OCI-M2 (cell line): ENCODE data around the gene CLEC20A.

Experiments
- DNase-seq: peaks from one replicate; lab custom pipeline; 2025; ENCODE audit not compliant: unreplicated experiment; lab: John Stamatoyannopoulos, UW

Gene CLEC20A

DNA sequence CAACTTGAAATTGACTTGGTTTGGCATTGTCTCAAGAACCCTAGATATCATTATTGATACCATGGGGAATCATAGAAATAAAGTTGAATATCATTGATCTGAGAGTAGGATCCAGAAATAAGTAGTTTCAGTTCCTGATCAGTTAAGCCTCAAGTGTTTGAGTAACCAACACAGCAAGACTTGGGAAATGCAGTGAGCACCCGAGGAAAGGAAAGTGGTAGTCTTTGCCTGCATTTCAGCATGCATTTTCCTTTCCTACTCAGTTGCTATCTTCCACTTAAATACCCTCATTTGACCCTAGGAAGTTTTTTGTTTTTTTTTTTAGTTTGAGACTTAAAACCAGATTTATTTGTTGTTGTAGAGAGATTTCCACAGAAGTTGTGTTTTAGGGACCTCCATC, 18.9 kb downstream of the CLEC20A start:
- no peak for DNase-seq

DNA sequence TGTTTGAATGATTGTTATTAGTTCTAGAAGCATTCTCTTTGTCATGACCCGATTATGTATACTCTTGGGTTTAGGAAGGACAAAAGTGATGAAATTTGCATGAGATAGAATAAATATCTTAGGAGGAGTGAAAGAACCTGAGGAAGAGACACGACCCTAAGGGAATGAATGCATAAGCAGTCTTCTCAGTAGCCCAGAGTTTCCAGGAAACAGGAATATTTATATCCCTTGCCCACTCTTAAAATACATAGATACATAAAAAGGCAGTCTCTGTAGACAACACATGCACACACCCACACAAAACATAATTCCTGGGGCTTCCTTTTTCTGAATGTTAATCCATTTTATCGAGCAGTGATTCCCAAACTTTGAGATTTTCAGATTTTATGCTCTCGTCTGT, 19.4 kb downstream of the CLEC20A start:
- DNase-seq: no peak

DNA sequence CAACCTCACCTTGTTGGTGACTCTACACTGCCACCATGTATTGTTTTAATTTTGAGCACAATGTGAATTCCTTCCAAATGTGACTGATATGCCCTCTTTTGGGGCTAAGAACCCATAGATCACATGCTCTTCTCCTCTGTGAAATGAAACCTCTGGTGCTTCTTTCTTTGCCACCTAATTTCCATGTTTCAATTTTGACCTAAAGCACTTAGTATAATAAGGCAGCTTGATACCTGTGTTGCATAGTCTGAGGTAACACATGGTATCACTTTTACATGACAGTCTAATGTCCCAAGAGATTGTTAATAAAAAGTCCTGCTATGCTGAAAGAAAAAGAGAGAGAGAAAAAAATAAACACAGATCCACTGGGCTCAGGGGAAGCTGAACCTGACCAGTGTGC, 24.2 kb downstream of the CLEC20A start:
- DNase-seq: no peak

DNA sequence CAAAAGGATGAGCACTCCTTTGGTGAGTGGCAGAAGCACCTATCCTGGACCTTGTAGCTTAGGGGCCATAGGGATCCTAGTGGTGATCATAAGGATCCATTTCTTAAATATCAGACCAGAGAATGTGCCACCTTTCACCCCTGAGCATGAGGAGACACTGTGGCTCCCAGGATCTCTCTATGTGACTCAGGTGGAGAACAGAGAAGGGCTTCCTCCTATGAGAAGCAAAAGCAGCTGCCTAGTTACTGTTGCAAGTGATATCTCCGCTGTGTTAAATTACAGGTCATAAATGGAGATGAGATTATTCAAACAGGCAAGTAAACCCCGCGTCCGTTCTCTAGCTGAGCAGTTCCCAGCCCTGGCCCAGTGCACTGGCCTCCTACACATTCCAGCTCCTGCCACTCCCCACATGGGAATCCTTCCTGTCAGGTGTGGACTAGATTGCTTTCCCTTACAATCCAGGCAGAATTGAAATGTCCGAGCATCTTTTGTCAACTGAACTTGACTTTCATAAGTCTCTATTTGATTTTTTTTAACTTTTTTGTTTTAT, 26.3 kb downstream of the CLEC20A start:
- DNase-seq: no peak

DNA sequence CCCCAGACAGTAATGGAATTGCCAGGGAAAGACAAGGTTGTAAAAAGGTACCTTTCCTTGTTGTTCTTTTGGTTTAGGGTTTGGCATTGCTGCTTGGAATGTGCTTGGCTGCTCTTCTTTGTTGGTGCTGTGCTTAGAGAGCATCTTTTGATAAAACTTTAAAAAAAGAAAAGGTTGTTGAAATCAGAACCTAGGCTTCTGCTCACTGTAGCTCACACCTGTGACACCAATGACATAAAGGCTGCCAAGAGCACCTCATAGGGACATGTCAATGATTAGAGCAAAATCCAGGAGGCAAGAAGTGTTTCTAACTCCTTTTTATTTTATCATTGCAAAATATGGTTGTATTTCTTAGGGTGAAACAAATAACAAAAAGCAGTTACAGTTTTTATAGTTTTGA, 28.9 kb downstream of the CLEC20A start:
- DNase-seq: no peak

DNA sequence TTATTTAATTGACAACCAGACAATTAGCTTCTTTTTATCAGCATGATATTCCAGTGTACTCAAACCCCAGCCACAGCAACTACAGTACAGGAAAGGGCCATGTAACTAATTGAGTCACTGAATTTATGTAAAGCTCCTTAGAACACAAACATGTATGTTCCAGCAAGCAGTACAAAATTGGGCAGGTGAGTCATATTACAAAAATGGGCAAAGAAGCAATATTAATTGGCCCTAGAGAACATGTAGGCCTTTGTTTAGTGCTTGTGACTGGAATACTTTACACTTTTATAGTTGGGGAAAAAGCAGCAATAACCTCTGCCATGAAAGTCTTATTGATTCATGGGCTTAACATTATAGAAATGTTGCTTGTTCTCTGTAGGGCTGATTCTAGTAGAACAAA, 31.8 kb downstream of the CLEC20A start:
- no peak for DNase-seq

DNA sequence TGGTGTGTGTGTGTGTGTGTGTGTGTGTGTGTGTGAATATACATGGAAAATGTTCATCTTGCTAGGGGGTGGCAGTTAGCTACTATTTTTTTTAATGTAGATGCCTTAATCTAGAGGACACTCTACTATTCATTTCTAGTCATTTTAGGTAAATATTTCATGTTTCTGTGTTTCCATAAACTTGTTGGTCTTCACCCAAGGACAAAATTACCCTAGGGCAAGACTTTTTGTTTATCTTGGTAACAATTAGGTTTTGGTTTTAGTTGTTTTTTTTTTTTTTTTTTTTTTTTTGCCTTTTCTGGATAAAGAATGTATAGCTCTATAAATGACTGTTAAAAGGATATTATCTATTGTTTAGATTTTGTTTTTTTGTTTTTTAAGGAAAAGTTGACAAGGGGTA, 32.2 kb downstream of the CLEC20A start:
- no peak for DNase-seq

DNA sequence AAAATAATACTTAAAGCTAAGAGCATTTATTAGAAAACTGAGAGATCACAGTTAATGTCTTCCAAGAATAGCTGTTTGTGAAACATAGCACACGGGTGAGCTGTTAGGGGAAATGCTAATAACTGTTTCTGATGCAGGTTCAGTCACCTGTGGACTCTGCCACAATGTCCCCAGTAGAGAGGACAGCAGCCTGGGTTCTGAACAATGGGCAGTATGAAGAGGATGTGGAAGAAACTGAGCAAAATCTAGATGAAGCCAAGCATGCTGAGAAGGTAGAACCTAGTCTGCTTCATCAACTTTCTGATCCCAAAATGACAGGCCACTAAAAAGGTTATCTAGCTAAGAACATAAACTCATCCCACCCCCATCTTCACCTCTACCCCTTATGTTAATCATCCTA, 32.6 kb downstream of the CLEC20A start:
- no peak for DNase-seq

DNA sequence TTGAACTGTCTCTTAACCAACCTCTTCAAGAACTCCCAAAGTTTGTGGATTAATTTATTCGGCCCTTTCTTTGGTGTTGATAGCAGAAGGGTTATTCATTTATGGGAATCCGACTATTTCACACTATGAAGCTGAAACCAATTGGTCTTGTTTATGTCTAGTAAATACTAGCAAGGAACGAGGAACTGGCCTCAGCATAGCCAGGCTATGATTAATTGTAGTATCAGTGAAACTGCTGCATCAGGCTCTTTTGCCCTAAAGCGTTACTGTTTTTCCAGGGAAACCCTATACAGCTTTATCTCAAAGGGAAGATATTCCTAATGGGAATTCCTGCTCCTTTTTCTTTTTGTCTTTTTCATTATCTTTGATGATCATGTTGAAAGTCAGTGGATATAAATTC, 35.1 kb downstream of the CLEC20A start:
- no peak for DNase-seq

DNA sequence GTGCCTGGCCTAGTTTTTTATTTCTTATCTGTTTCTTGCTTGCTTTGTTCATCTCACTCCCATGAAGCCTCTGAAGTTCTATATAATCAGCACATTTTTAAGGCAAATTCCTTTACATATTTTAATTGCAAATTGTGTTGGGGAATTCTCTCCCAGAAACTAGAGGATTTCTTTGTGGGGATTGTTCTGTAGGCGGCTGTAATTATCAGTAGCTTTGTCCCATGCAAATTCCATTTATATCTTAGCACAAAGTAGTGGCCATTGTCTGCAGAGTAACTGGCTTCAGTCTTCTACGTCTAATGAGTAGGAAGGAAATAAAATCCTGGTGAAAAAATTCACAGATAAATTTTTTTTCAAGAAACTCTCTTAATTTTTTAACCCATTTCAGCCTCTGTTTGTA, 35.7 kb downstream of the CLEC20A start:
- no peak for DNase-seq

DNA sequence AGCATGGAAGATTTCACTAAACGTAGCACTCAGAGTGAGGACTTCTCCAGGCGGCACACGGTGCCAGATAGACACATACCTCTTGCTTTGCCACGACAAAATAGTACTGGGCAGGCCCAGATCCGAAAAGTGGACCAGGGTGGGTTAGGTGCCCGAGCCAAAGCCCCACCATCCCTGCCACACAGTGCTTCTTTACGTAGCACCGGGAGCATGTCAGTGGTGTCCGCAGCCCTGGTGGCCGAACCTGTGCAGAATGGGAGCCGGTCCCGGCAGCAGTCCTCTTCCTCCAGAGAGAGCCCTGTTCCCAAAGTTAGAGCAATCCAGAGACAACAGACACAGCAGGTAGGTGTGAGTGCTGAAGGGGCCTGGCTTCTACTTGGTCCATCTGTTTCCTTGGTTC, 38.6 kb downstream of the CLEC20A start:
- no peak for DNase-seq

DNA sequence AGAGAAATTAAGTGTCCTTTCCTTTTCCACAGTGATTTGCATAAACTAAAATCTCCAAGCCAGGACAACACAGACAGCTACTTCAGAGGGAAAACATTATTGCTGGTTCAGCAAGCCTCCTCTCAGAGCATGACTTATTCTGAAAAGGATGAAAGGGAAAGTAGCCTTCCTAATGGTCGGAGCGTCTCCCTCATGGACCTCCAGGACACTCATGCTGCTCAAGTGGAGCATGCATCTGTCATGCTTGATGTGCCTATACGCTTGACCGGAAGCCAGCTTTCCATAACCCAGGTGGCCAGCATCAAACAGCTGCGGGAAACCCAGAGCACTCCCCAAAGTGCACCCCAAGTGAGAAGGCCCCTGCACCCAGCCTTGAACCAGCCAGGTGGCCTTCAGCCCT, 39.1 kb downstream of the CLEC20A start:
- no peak for DNase-seq

DNA sequence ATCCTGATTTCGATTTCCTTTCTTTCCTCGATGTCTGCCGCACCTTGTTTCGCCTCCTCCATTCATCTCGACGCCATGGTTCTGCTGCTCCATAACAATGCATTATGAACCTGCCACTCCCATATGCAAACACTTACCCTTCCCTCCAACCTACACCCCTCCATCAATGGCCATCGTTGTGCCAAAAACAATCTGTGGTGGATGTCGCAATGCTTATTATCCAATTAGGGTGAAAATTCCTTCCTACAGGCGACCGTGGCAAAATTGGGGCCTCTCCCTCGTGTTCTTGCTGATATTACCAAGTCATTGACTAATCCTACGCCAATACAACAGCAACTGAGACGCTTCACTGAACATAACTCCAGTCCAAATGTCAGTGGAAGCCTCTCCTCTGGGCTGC, 40.3 kb downstream of the CLEC20A start:
- DNase-seq: no peak

DNA sequence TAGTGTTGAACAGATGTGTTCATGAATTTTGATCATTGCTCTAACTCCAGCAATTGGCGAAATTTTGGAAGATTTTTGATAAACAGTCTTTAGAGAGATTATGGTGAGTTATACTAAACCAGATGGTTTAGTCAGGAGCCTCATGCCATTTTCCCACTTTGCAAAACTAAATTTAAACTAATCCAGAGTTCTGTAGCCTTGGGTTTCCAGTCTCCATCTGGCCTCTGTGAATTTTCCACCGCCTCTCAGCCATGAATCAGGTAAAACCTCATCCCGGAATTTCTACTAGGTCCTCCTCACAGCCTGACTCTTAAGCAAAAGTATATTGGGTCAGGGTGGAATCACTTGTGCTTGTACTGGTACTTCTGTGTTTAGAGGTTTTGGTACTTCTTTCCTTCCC, 44.8 kb downstream of the CLEC20A start:
- DNase-seq: no peak

DNA sequence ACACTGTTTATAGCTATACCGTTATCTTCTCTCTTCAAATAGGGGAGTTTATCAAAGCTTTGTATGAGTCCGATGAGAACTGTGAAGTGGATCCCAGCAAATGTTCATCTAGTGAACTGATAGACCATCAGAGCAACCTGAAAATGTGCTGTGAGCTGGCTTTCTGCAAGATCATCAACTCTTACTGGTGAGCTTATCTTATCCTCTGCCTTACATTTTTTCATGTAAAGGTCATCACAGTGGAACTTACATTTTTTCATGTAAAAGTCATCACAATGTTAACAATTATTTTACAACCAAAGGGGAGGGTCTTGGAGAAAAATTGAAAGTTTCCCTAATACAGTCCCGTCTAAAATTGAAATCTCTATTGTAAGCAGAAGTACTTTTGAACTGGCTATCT, 45.2 kb downstream of the CLEC20A start:
- DNase-seq: no peak

DNA sequence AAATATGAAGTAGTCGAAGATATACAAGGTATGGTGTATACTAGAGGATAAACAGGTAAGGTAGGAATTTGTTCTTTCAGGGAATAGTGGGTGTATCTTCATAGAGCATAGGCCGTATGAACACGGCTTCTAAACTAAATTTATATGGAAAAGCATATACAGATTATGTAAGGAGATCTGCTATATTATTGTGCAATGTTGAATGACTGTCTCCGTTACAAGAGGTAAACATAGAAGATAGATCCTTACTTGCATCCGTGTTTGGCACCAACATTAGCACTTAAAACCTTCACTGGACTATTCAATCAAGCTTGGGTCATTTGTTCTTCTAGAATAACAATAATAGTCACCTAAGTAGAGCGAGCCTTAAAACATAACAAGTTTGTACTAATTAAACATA, 45.9 kb downstream of the CLEC20A start:
- no peak for DNase-seq

DNA sequence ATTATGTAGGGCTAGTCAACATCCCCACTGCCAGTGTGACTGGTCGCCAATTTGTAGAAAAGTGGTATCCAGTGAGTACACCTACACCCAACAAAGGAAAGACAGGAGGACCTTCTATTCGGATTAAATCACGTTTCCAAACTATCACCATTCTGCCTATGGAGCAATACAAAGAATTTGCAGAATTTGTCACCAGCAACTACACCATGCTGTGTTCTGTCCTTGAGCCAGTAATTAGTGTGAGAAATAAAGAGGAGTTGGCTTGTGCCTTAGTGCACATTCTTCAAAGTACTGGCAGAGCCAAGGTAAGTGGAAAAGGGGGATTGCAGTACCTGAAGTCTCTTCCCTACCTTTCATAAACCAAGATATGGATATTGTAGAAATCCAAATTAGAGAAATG, 53.8 kb downstream of the CLEC20A start:
- no peak for DNase-seq

DNA sequence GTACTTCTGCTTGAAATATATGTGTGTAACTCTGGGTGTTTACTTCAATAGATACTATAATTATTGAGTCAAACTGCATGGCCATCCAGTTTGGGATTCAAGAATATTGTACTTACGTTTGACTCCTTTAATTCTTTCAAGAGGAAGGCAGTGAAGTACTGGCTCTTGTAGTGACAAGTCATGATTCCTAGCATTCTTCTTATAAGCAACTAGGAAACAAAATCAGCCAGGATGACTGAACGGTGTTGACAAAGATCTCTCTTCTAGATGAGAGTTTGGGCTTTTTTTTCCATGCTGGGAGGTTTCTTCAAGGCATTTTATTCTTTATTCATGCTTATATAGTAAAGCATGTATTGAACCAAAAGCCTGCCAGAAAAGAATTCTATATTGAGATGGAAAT, 58.3 kb downstream of the CLEC20A start:
- DNase-seq: no peak

DNA sequence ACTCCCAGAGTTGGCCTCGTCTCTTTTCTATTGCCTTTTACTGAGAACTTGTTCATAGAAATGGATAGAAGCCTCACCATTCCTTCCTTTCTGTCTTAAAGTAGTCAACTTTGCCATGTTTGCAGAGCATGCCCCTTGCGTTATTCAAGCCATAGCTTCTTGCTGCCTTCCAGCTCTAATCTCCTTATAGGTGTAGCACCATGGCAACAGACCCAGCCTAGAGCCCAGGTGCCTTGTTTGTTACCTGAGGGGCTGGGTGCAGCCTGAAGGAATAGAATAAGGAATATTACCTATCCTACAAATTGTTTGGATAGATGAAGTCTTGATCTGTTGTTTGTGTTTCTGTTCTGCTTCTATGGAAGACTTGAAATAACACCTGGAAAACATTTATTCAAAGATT, 59.9 kb downstream of the CLEC20A start:
- no peak for DNase-seq

DNA sequence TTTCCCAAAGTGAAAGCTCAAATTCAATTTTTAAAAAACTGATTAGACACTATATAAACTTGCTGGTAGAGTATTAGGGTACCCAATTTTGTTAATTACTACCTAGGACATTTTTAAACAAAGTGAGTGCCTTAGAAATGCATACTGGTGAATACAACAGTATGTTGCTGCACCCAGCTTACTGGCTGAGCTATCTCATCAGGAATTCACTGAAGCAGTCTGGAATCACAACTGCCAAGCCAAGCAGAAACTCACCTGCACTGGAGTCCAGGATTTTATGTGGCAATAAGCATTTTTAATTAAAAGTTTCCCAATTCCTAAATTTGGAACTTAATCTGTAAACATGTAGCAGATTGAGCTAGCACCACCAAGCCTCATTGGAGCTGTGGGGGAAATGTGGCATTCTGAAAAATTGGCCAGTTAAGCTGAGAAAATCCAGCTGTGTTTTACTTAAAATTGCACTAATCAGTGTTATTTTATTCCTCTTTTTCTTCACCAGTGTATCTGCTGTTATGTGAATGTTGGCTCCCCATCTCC, 61.8 kb downstream of the CLEC20A start:
- no peak for DNase-seq

DNA sequence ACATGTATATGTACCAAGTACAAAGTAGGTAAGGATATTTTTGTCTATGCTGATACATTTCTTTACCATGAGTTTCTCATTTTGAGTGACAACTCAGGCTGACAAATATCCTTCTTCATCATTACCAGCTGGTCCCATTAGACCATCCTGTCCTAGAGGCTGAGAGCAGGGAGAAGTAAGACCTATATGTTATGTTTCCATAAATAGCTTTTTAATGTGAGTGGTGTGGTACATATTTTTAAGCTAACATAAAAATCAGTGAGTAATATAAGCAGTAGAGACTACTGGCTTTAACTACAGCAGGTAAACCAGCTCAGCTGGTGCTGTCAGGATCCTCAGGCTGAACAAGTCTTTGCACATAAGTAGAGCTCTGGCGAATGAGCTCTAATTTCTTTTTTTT, 62.4 kb downstream of the CLEC20A start:
- DNase-seq: no peak
